Lower leg skin (tissue), 4 donors: ENCODE data around the gene TRIM10. TPM values are rescaled to one million over a fixed set of nuclear protein-coding genes. Genes with fewer than 3 reads are reported as not detected.
A peak's percentile ranks its signal among the peaks of the same experiment; 100 is the strongest.

Source experiments
- DNase-seq, 2 donors: peaks; one replicate each; pipeline ENCODE4 v3.0.0-alpha.2; 2019; ENCODE audit warnings: low spot score in 2 of 2
- H3K4me3 ChIP-seq: fragments of 200-600 bp; sonication (generic); 2 replicates; pipeline ENCODE4 v1.5.1; 2017; ENCODE audit warnings: mild to moderate bottlenecking, low read depth; ENCODE audit not compliant: poor library complexity, severe bottlenecking
- CTCF ChIP-seq, 3 donors: fragments of 450-650 bp; IDR thresholded peaks; one replicate each; pipeline ENCODE4 v1.5.1; 2016; ENCODE audit warnings: antibody characterized with exemption in 3 of 3, mild to moderate bottlenecking in 3 of 3, moderate library complexity in 2 of 3
- POLR2A ChIP-seq, 2 donors: fragments of 450-650 bp; IDR thresholded peaks; one replicate each; pipeline ENCODE4 v1.6.1; 2016 to 2017; ENCODE audit warnings: antibody characterized with exemption in 2 of 2, mild to moderate bottlenecking in 1 of 2, moderate library complexity in 1 of 2
- WGBS, 2 donors: methylation state at CpG; one replicate each; pipeline ENCODE4 v1.1.5; 2018; 5-methylcytosine and 5-hydroxymethylcytosine counted together
- intact Hi-C: fragments of 100-400 bp; cut with DNase I; formaldehyde crosslinking; loops from one replicate; pipeline ENCODE4 v1.15.0; 2023; ENCODE audit warnings: low total_unique reads
- total RNA-seq, 4 donors: library from RNA; depleted of rRNA; stranded (reverse); fragments of >200 nt; gene quantifications; one replicate each; pipeline ENCODE4 v1.1.0, GENCODE V29; 2016

Gene TRIM10
- total RNA-seq, 4 donors from 2014 or later: 0.13 to 1.1 (median 0.64) TPM

GRCh38 chr6:30157581-30157980 lies 3.4 kb downstream of the TRIM10 start:
- DNase-seq: no peak
- intact Hi-C loops: no loop called here
- no peak overlapping the region for H3K4me3 ChIP-seq
- no peak for TF ChIP-seq CTCF (IDR thresholded peaks at IDR 0.05)
- no peak for TF ChIP-seq POLR2A (IDR thresholded peaks at IDR 0.05)

- DNase-seq: no peak
- 92 to 93% methylated on average over 9 of the region's 9 CpGs for WGBS, 2 donors
- intact Hi-C loops: no loop called here
Measured at GRCh38 chr6:30156774-30157173, 4.2 kb downstream of the TRIM10 start.

GRCh38 chr6:30156262-30156599 lies 4.8 kb downstream of the TRIM10 start:
- intact Hi-C loops: no loop called here
- no peak overlapping the region for H3K4me3 ChIP-seq
- peak in 1 of 2 donors; percentile 43 for DNase-seq
- TF ChIP-seq POLR2A (IDR thresholded peaks at IDR 0.05): no peak
- TF ChIP-seq CTCF (IDR thresholded peaks at IDR 0.05): no peak
- 14 to 16% methylated on average over 4 of the region's 4 CpGs for WGBS, 2 donors

More at GRCh38 chr6:30156774-30157173, 4.2 kb downstream of the TRIM10 start:
- TF ChIP-seq POLR2A (IDR thresholded peaks at IDR 0.05): no peak
- no peak for TF ChIP-seq CTCF (IDR thresholded peaks at IDR 0.05)
- H3K4me3 ChIP-seq: no peak overlapping the region

- no peak for DNase-seq
- intact Hi-C loops: no loop called here
- no peak overlapping the region for H3K4me3 ChIP-seq
- TF ChIP-seq POLR2A (IDR thresholded peaks at IDR 0.05): no peak
- no peak for TF ChIP-seq CTCF (IDR thresholded peaks at IDR 0.05)
- 84 to 89% methylated on average over 2 of the region's 2 CpGs for WGBS, 2 donors
Measured at GRCh38 chr6:30155520-30156261, 5.3 kb downstream of the TRIM10 start.

- TF ChIP-seq POLR2A (IDR thresholded peaks at IDR 0.05) (no peak), CTCF (IDR thresholded peaks at IDR 0.05) (no peak)
- intact Hi-C loops: no loop called here
- H3K4me3 ChIP-seq: no peak overlapping the region
- DNase-seq: no peak
- WGBS, 2 donors: 34 to 42% methylated on average over 12 of the region's 12 CpGs
Measured at GRCh38 chr6:30154709-30155519, 6.1 kb downstream of the TRIM10 start.
